Left hindlimb (tissue), 1 donor: ENCODE measurements around the gene EVC.

ENCODE experiments used
- DNase-seq: peaks from one replicate; pipeline ENCODE4 v3.0.0-alpha.2; 2018

Gene EVC

GRCh38 chr4:5732158-5732557 lies 21.2 kb downstream of the EVC start:
- DNase-seq = no peak

GRCh38 chr4:5734853-5735252 lies 23.9 kb downstream of the EVC start:
- DNase-seq = no peak

- no peak for DNase-seq
Measured at GRCh38 chr4:5735463-5735862, 24.5 kb downstream of the EVC start.

- DNase-seq = no peak
Measured at GRCh38 chr4:5738061-5738460, 27.1 kb downstream of the EVC start.

GRCh38 chr4:5742388-5742787 lies 31.4 kb downstream of the EVC start:
- no peak for DNase-seq

- no peak for DNase-seq
Measured at GRCh38 chr4:5742968-5743367, 32.0 kb downstream of the EVC start.

GRCh38 chr4:5746250-5746649 lies 35.2 kb downstream of the EVC start:
- no peak for DNase-seq

- no peak for DNase-seq
Measured at GRCh38 chr4:5746829-5747737, 36.1 kb downstream of the EVC start.

GRCh38 chr4:5747738-5748375 lies 36.9 kb downstream of the EVC start:
- DNase-seq = peak; percentile 59

GRCh38 chr4:5749568-5749967 lies 38.6 kb downstream of the EVC start:
- no peak for DNase-seq

GRCh38 chr4:5750052-5750945 lies 39.3 kb downstream of the EVC start:
- no peak for DNase-seq

- peak; percentile 49 for DNase-seq
Measured at GRCh38 chr4:5750946-5751665, 40.1 kb downstream of the EVC start.

GRCh38 chr4:5751666-5752375 lies 40.8 kb downstream of the EVC start:
- no peak for DNase-seq

- DNase-seq = no peak
Measured at GRCh38 chr4:5752376-5753184, 41.6 kb downstream of the EVC start.

GRCh38 chr4:5753366-5753765 lies 42.4 kb downstream of the EVC start:
- no peak for DNase-seq

GRCh38 chr4:5753766-5754528 lies 42.9 kb downstream of the EVC start:
- no peak for DNase-seq

GRCh38 chr4:5754529-5754881 lies 43.5 kb downstream of the EVC start:
- no peak for DNase-seq

- DNase-seq = no peak
Measured at GRCh38 chr4:5755161-5755560, 44.2 kb downstream of the EVC start.

- no peak for DNase-seq
Measured at GRCh38 chr4:5755679-5756078, 44.7 kb downstream of the EVC start.

GRCh38 chr4:5756271-5756670 lies 45.3 kb downstream of the EVC start:
- no peak for DNase-seq
